Fibroblast of pulmonary artery (primary cell): ENCODE data around the gene DLX3.

Experiments used
- DNase-seq: peaks from one replicate; pipeline ENCODE4 v3.0.0-alpha.2; 2010; ENCODE audit warnings: low read depth
- H3K4me3 ChIP-seq: replicated peaks from 2 replicates; pipeline ENCODE4 v1.5.1; 2011; ENCODE audit warnings: low read depth, mild to moderate bottlenecking, control low read depth, low read length, moderate library complexity
- TF ChIP-seq, protein P1 (sequence below): IDR thresholded peaks from 2 replicates; pipeline ENCODE4 v1.5.1; 2011; ENCODE audit warnings: mild to moderate bottlenecking, control low read depth, low read length, inconsistent platforms; ENCODE audit errors: missing control alignments

DLX3 gene

GRCh38 chr17:50014471-50015088 is 19.6 kb upstream of the DLX3 start:
- TF ChIP-seq, protein P1, sequence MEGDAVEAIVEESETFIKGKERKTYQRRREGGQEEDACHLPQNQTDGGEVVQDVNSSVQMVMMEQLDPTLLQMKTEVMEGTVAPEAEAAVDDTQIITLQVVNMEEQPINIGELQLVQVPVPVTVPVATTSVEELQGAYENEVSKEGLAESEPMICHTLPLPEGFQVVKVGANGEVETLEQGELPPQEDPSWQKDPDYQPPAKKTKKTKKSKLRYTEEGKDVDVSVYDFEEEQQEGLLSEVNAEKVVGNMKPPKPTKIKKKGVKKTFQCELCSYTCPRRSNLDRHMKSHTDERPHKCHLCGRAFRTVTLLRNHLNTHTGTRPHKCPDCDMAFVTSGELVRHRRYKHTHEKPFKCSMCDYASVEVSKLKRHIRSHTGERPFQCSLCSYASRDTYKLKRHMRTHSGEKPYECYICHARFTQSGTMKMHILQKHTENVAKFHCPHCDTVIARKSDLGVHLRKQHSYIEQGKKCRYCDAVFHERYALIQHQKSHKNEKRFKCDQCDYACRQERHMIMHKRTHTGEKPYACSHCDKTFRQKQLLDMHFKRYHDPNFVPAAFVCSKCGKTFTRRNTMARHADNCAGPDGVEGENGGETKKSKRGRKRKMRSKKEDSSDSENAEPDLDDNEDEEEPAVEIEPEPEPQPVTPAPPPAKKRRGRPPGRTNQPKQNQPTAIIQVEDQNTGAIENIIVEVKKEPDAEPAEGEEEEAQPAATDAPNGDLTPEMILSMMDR: no peak

GRCh38 chr17:50013079-50013478 is 18.1 kb upstream of the DLX3 start:
- no peak for DNase-seq

More at GRCh38 chr17:50014471-50015088, 19.6 kb upstream of the DLX3 start:
- no peak overlapping the region for H3K4me3 ChIP-seq
- no peak for DNase-seq

GRCh38 chr17:50009282-50009681 is 14.3 kb upstream of the DLX3 start:
- no peak for DNase-seq
- TF ChIP-seq, protein P1: no peak
- H3K4me3 ChIP-seq: no peak overlapping the region

More at GRCh38 chr17:50013079-50013478, 18.1 kb upstream of the DLX3 start:
- H3K4me3 ChIP-seq: no peak overlapping the region
- TF ChIP-seq, protein P1: no peak

- no peak for DNase-seq
- TF ChIP-seq, protein P1: no peak
- H3K4me3 ChIP-seq: no peak overlapping the region
Observed at GRCh38 chr17:50003911-50004310, 8.9 kb upstream of the DLX3 start.

GRCh38 chr17:49998836-49999511 is 4.0 kb upstream of the DLX3 start:
- no peak for DNase-seq
- no peak overlapping the region for H3K4me3 ChIP-seq
- TF ChIP-seq, protein P1: no peak

DNA sequence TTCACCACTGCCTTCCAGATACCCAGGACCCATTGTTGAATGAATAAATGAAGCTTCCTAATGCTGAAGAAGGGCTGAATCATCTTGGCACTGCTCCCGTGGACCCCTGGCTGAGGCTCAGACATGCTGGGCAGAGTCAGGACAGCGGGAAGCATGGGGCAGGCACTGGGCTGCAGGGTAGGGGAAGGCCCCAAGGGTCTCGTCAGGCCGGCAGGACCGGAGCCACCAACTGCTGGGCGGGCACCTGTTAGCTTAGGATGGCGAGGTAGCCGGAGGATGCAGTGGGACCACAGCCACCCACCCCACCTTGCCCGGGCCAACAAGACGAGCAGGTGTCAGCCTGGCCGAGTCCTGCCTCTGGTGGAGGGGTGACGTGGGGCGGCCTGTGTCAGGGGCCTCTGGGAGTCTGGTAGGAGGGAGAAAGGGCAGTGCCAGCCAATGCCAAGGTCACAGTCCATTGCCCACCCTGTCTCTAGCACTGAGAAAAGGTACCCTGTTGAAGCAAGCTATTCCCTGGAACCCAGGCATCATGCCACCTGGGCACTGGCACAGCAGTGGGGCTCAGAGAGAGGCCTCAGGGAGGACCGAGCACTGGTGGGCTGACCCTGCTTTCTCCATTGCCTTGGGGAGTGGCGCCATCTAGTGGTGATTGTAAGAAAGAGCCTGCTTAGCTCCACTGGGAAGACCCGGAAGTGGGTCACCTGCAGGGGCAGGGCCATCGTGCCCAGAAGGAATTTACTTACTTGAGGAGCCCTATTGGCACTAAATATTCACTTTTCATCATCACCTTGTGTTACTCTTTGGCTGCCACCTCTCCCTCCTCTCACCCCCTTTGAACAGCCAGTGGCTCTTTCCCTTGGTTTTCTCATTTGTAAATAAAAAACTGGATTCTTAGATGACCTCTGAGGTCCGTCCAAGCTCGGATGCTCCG is 3.0 kb upstream of the DLX3 start:
- peak; percentile 87 for DNase-seq
- H3K4me3 ChIP-seq: no peak overlapping the region
- TF ChIP-seq, protein P1: peak; percentile 92
